Measurements from ENCODE around the gene RNF212.

The RNF212 gene

GRCh38 chr4:1092983-1093361, 20.4 kb downstream of the RNF212 start:
- H3K4me1 ChIP-seq (ENCODE audit: insufficient read depth, low read length, poor library complexity, severe bottlenecking): no peaks in the 10 kb centered on the region
- no peak overlapping the region for H2AFZ ChIP-seq (ENCODE audit: low read length)
- no peak for TF ChIP-seq EZH2phosphoT487 (IDR thresholded peaks at IDR 0.05; ENCODE audit: borderline replicate concordance)
- TF ChIP-seq CTCF (conservative IDR thresholded peaks at IDR 0.05; ENCODE audit: low read length): no peak
- H3K27me3 ChIP-seq (ENCODE audit: insufficient read depth, low read length, poor library complexity, severe bottlenecking): no peaks in the 10 kb centered on the region
- H3K9ac ChIP-seq (ENCODE audit: low read depth, low read length, poor library complexity, severe bottlenecking): no peak overlapping the region
- peaks cover 15% of the 10 kb centered on the region; the same call in 1 of the 2 replicates for H3K9me3 ChIP-seq (ENCODE audit: insufficient read depth, low read depth, low read length)
- H3F3A ChIP-seq (ENCODE audit: low read depth): no peaks in the 10 kb centered on the region
- no peaks in the 10 kb centered on the region for H3K79me2 ChIP-seq (ENCODE audit: insufficient read depth, low read length)
- H3K9me2 ChIP-seq (replicated peaks; ENCODE audit: low read depth, low read length): no peaks in the 10 kb centered on the region
- H3K4me2 ChIP-seq (ENCODE audit: low read depth, low read length, poor library complexity, severe bottlenecking): no peak overlapping the region
- H3K4me3 ChIP-seq (ENCODE audit: low read length, poor library complexity, severe bottlenecking): no peak overlapping the region
- no peaks in the 10 kb centered on the region for H4K20me1 ChIP-seq (ENCODE audit: insufficient read depth, low read length, poor library complexity, severe bottlenecking)
- no peaks in the 10 kb centered on the region for H3K36me3 ChIP-seq (ENCODE audit: insufficient read depth, low read length)

- H3K36me3 ChIP-seq (ENCODE audit: insufficient read depth, low read length): no peaks in the 10 kb centered on the region
- H3K9me3 ChIP-seq (ENCODE audit: insufficient read depth, low read depth, low read length): peaks cover 15% of the 10 kb centered on the region; the same call in 1 of the 2 replicates
- TF ChIP-seq EZH2phosphoT487 (IDR thresholded peaks at IDR 0.05; ENCODE audit: borderline replicate concordance) (no peak), CTCF (conservative IDR thresholded peaks at IDR 0.05; ENCODE audit: low read length) (no peak)
- H4K20me1 ChIP-seq (ENCODE audit: insufficient read depth, low read length, poor library complexity, severe bottlenecking): no peaks in the 10 kb centered on the region
- H3K4me2 ChIP-seq (ENCODE audit: low read depth, low read length, poor library complexity, severe bottlenecking): no peak overlapping the region
- H2AFZ ChIP-seq (ENCODE audit: low read length): no peak overlapping the region
- no peak overlapping the region for H3K4me3 ChIP-seq (ENCODE audit: low read length, poor library complexity, severe bottlenecking)
- no peak overlapping the region for H3K9ac ChIP-seq (ENCODE audit: low read depth, low read length, poor library complexity, severe bottlenecking)
- no peaks in the 10 kb centered on the region for H3K27me3 ChIP-seq (ENCODE audit: insufficient read depth, low read length, poor library complexity, severe bottlenecking)
- no peaks in the 10 kb centered on the region for H3K4me1 ChIP-seq (ENCODE audit: insufficient read depth, low read length, poor library complexity, severe bottlenecking)
- no peaks in the 10 kb centered on the region for H3K9me2 ChIP-seq (replicated peaks; ENCODE audit: low read depth, low read length)
- H3K79me2 ChIP-seq (ENCODE audit: insufficient read depth, low read length): no peaks in the 10 kb centered on the region
- no peaks in the 10 kb centered on the region for H3F3A ChIP-seq (ENCODE audit: low read depth)
Observed at GRCh38 chr4:1092026-1092982, 21.1 kb downstream of the RNF212 start.

GRCh38 chr4:1091561-1091995, 21.8 kb downstream of the RNF212 start:
- Histone ChIP-seq H3K4me2 (ENCODE audit: low read depth, low read length, poor library complexity, severe bottlenecking) (no peak overlapping the region), H2AFZ (ENCODE audit: low read length) (no peak overlapping the region), H3K4me1 (ENCODE audit: insufficient read depth, low read length, poor library complexity, severe bottlenecking) (no peaks in the 10 kb centered on the region), H3K9me3 (ENCODE audit: insufficient read depth, low read depth, low read length) (peaks cover 11% of the 10 kb centered on the region; the same call in 1 of the 2 replicates), H3K9me2 (replicated peaks; ENCODE audit: low read depth, low read length) (no peaks in the 10 kb centered on the region), H3K36me3 (ENCODE audit: insufficient read depth, low read length) (no peaks in the 10 kb centered on the region), H4K20me1 (ENCODE audit: insufficient read depth, low read length, poor library complexity, severe bottlenecking) (no peaks in the 10 kb centered on the region), H3K9ac (ENCODE audit: low read depth, low read length, poor library complexity, severe bottlenecking) (no peak overlapping the region), H3K27me3 (ENCODE audit: insufficient read depth, low read length, poor library complexity, severe bottlenecking) (no peaks in the 10 kb centered on the region), H3K79me2 (ENCODE audit: insufficient read depth, low read length) (no peaks in the 10 kb centered on the region), H3F3A (ENCODE audit: low read depth) (no peaks in the 10 kb centered on the region), H3K4me3 (ENCODE audit: low read length, poor library complexity, severe bottlenecking) (no peak overlapping the region)
- TF ChIP-seq EZH2phosphoT487 (IDR thresholded peaks at IDR 0.05; ENCODE audit: borderline replicate concordance) (no peak), CTCF (conservative IDR thresholded peaks at IDR 0.05; ENCODE audit: low read length) (no peak)
